HUDEP-2 (cell line): ENCODE data around the gene DOCK4.

ENCODE experiments used
- DNase-seq, 76 experiments: peaks; one replicate each; lab custom pipeline; 2025; ENCODE audit not compliant: unreplicated experiment in 76 of 76; lab: John Stamatoyannopoulos, UW

DOCK4 gene

GRCh38 chr7:111718886-111719285 lies 487.3 kb downstream of the DOCK4 start:
- no peak for DNase-seq

- DNase-seq: no peak
These were observed 494.7 kb downstream of the DOCK4 start for GRCh38 chr7:111711426-111712065.

- no peak for DNase-seq
These were observed 495.3 kb downstream of the DOCK4 start for GRCh38 chr7:111710839-111711380.

- no peak for DNase-seq
These were observed 498.1 kb downstream of the DOCK4 start for GRCh38 chr7:111708072-111708471.

GRCh38 chr7:111705807-111706206 lies 500.4 kb downstream of the DOCK4 start:
- no peak for DNase-seq

GRCh38 chr7:111697771-111698170 lies 508.4 kb downstream of the DOCK4 start:
- no peak for DNase-seq

GRCh38 chr7:111694376-111694775 lies 511.8 kb downstream of the DOCK4 start:
- no peak for DNase-seq

- no peak for DNase-seq
These were observed 515.7 kb downstream of the DOCK4 start for GRCh38 chr7:111690364-111691111.

- DNase-seq: no peak
These were observed 520.9 kb downstream of the DOCK4 start for GRCh38 chr7:111685349-111685748.

GRCh38 chr7:111682588-111683340 lies 523.4 kb downstream of the DOCK4 start:
- no peak for DNase-seq

- no peak for DNase-seq
These were observed 525.0 kb downstream of the DOCK4 start for GRCh38 chr7:111681242-111681641.

- DNase-seq: peak in 1 of 76 experiments; percentile 2
These were observed 527.2 kb downstream of the DOCK4 start for GRCh38 chr7:111678986-111679385.

GRCh38 chr7:111678281-111678680 lies 527.9 kb downstream of the DOCK4 start:
- no peak for DNase-seq

GRCh38 chr7:111677848-111678247 lies 528.4 kb downstream of the DOCK4 start:
- DNase-seq: no peak

- no peak for DNase-seq
These were observed 529.4 kb downstream of the DOCK4 start for GRCh38 chr7:111676811-111677210.
